AG04450 (cell line): ENCODE results near the gene IQSEC2. TPM values are rescaled to one million over a fixed set of nuclear protein-coding genes. Genes with fewer than 3 reads are reported as not detected.

Experiments used
- CTCF ChIA-PET: fragments of 300-600, 350-600 bp; formaldehyde crosslinking; extraction: SDS; loops from one replicate; lab custom pipeline; 2022; ENCODE audit warnings: antibody characterized with exemption, inconsistent platforms; lab: Charles Lee
- POLR2A ChIA-PET: fragments of 350-600 bp; formaldehyde crosslinking; extraction: SDS; loops from one replicate; lab custom pipeline; 2021; ENCODE audit warnings: antibody characterized with exemption, inconsistent platforms; lab: Yijun Ruan, JAX
- DNase-seq: peaks from one replicate; pipeline ENCODE4 v3.0.0-alpha.2; 2011; ENCODE audit warnings: low read depth, low spot score
- H3K27ac ChIP-seq: one replicate; pipeline ENCODE4 v1.5.1; 2012; ENCODE audit warnings: low read depth, low read length, control low read depth
- H3K27me3 ChIP-seq: one replicate; pipeline ENCODE4 v1.6.0; 2012; ENCODE audit warnings: low read length; ENCODE audit not compliant: control insufficient read depth, insufficient read depth
- H3K4me3 ChIP-seq: 2 replicates; pipeline ENCODE4 v1.5.1; 2011; ENCODE audit warnings: mild to moderate bottlenecking, low read depth, low read length, control low read depth
- H3K9me3 ChIP-seq: 2 replicates; pipeline ENCODE4 v1.5.1; 2012; ENCODE audit warnings: low read length; ENCODE audit not compliant: control insufficient read depth, insufficient read depth
- polyA plus RNA-seq: library from polyadenylated mRNA; depleted of rRNA; stranded (reverse); fragments of >200 nt; gene quantifications from 2 replicates; pipeline ENCODE4 v1.2.3, GENCODE V29; 2011
- TF ChIP-seq, protein P1 (sequence below): IDR thresholded peaks from 2 replicates; pipeline ENCODE4 v1.5.1; 2011; ENCODE audit warnings: low read depth, low read length, control low read depth, inconsistent platforms

Gene IQSEC2
- polyA plus RNA-seq, 1 experiment, result 9.1 TPM

GRCh38 chrX:53249408-53250042 lies 31.9 kb downstream of the IQSEC2 start:
- Histone ChIP-seq H3K27ac (no peak overlapping the region), H3K27me3 (no peaks in the 10 kb centered on the region), H3K9me3 (no peaks in the 10 kb centered on the region), H3K4me3 (no peak overlapping the region)
- ChIA-PET POLR2A (no interaction called here), CTCF (no interaction called here)
- TF ChIP-seq, protein P1, sequence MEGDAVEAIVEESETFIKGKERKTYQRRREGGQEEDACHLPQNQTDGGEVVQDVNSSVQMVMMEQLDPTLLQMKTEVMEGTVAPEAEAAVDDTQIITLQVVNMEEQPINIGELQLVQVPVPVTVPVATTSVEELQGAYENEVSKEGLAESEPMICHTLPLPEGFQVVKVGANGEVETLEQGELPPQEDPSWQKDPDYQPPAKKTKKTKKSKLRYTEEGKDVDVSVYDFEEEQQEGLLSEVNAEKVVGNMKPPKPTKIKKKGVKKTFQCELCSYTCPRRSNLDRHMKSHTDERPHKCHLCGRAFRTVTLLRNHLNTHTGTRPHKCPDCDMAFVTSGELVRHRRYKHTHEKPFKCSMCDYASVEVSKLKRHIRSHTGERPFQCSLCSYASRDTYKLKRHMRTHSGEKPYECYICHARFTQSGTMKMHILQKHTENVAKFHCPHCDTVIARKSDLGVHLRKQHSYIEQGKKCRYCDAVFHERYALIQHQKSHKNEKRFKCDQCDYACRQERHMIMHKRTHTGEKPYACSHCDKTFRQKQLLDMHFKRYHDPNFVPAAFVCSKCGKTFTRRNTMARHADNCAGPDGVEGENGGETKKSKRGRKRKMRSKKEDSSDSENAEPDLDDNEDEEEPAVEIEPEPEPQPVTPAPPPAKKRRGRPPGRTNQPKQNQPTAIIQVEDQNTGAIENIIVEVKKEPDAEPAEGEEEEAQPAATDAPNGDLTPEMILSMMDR, result no peak
- DNase-seq, result no peak

- CTCF ChIA-PET, result no interaction called here
- H3K27ac ChIP-seq, result no peak overlapping the region
- H3K27me3 ChIP-seq, result no peaks in the 10 kb centered on the region
- POLR2A ChIA-PET, result no interaction called here
- TF ChIP-seq, protein P1, result no peak
- no peaks in the 10 kb centered on the region for H3K9me3 ChIP-seq
- H3K4me3 ChIP-seq, result no peak overlapping the region
- DNase-seq, result no peak
Observed at GRCh38 chrX:53247928-53248327, 33.5 kb downstream of the IQSEC2 start.

GRCh38 chrX:53246231-53246630 lies 35.2 kb downstream of the IQSEC2 start:
- ChIA-PET CTCF (interaction anchor here (1.5 kb wide), 1 partner anchor 236 kb away, joined by 4 read pairs; no protein-coding TSS in a partner anchor), POLR2A (no interaction called here)
- H3K9me3 ChIP-seq, result no peaks in the 10 kb centered on the region
- TF ChIP-seq, protein P1, result no peak
- no peak overlapping the region for H3K27ac ChIP-seq
- DNase-seq, result no peak
- H3K4me3 ChIP-seq, result no peak overlapping the region
- H3K27me3 ChIP-seq, result no peaks in the 10 kb centered on the region

DNA sequence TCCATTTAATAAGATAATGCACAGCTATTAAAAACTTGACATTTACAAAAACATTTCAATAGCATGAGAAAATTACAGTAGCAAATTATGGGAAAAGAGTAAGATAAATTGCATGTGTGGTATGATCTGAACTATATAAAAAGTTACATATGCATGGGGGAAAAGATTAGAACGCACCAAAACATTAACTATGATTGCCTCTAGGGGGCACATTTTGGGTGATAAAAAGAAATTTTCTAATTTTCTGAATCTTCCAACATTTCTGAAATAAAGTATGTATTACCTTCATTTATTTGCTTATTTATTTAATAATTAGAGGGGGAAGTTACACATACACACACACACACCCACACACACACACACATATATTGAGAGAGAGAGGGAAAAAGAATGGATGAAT lies 36.8 kb downstream of the IQSEC2 start:
- POLR2A ChIA-PET, result no interaction called here
- DNase-seq, result no peak
- no peak overlapping the region for H3K4me3 ChIP-seq
- no peak overlapping the region for H3K27ac ChIP-seq
- H3K9me3 ChIP-seq, result no peaks in the 10 kb centered on the region
- CTCF ChIA-PET, result interaction anchor here (0.7 to 1.5 kb wide), 12 partner anchors 8 to 252 kb away, joined by 3 to 6 read pairs (median 4); no protein-coding TSS in a partner anchor
- TF ChIP-seq, protein P1, result peak; percentile 40
- H3K27me3 ChIP-seq, result no peaks in the 10 kb centered on the region

GRCh38 chrX:53242310-53242709 lies 39.1 kb downstream of the IQSEC2 start:
- ChIA-PET POLR2A (no interaction called here), CTCF (no interaction called here)
- TF ChIP-seq, protein P1, result no peak
- no peak for DNase-seq
- Histone ChIP-seq H3K27ac (no peak overlapping the region), H3K9me3 (no peaks in the 10 kb centered on the region), H3K4me3 (no peak overlapping the region), H3K27me3 (no peaks in the 10 kb centered on the region)
